RWPE1 (cell line): ENCODE data around the gene RAB3B.

Source experiments
- CTCF ChIA-PET: fragments of 350-600 bp; sonication (Branson Sonifier 250); formaldehyde crosslinking; extraction: SDS; loops from one replicate; lab custom pipeline; 2021; lab: Yijun Ruan, JAX
- POLR2A ChIA-PET: fragments of 400-600 bp; formaldehyde crosslinking; extraction: SDS; loops from one replicate; lab custom pipeline; 2020; ENCODE audit warnings: antibody characterized with exemption; ENCODE audit not compliant: low non-redundant PET; lab: Yijun Ruan, JAX
- DNase-seq: peaks from one replicate; pipeline ENCODE4 v3.0.0; 2012; ENCODE audit warnings: low spot score
- H3K27ac ChIP-seq: fragments of 450-650 bp; 2 replicates; pipeline ENCODE4 v1.5.1; 2017
- CTCF ChIP-seq: fragments of 450-650 bp; conservative IDR thresholded peaks from 2 replicates; pipeline ENCODE4 v1.5.1; 2017; ENCODE audit warnings: low read depth, mild to moderate bottlenecking

RAB3B gene

DNA sequence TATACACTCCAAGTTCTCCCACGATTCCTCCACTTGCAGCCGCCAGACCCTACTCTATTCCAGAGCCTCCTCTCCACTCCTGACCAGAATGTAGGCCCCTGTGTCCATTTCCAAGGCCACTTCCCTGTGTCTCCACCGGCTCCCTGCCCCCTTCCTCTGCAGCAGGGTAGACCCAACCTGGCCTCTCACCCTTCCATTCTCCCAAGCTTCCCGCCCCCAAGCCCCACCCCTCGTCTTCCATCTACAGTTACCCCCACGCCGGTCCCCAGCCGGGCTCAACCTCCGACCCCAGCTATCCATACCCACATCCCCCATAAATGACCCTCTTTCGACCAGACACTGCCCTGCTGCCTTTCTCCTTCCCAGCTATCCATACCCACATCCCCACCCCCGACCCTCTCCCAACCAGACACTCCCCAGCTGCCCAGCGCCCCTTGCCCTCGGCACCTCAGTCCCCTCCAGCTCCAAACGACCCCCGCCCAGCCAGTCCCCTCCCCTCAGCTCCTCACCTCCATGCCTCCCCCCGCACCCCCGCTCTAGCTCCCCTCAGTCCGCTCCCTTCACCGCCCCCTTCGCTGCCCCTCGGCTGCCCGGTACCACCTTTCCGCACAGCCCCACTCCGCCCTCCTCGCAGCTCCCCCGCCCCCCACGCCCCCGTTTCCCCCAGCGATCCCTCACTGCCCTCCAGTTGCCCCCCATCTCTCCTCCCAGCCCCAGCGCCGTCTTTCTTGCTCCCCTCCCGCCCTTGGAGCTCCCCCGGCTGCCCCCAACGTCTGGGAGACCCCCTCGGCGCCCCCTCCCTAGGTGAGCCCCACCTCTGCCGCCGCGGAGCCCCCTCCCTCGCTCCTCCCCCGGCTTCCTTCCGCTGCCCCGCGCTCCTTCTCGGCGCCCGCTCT lies 670 bp downstream of the RAB3B start:
- TF ChIP-seq CTCF, result no peak
- ChIA-PET POLR2A (no interaction called here), CTCF (interaction anchor here (0.7 to 1.1 kb wide), 2 partner anchors 93 to 180 kb away, joined by 3 read pairs; no protein-coding TSS in a partner anchor)
- no peak for DNase-seq
- no peak overlapping the region for H3K27ac ChIP-seq

DNA sequence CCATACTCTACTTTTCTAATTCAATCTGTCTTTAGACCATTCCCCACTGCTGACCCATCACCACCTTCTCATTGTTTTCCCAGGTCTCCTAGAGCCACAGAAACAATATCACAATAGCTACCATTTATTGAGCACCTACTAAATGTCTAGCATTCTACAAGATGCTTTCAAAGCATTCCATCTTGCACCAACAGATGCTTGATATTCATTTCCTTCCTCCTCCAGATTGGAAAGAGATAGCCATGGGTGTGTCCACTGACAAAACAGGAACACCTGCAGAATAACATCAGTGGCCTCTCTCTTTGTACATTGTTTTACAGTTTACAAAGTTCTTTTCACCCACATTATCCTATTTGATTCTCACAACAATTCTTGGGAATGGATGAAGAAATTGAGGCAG lies 2.2 kb downstream of the RAB3B start:
- H3K27ac ChIP-seq, result no peak overlapping the region
- POLR2A ChIA-PET, result no interaction called here
- DNase-seq, result no peak
- CTCF ChIA-PET, result interaction anchor here (0.6 kb wide), 1 partner anchor 21 kb away, joined by 3 read pairs; no protein-coding TSS in a partner anchor
- TF ChIP-seq CTCF, result no peak

DNA sequence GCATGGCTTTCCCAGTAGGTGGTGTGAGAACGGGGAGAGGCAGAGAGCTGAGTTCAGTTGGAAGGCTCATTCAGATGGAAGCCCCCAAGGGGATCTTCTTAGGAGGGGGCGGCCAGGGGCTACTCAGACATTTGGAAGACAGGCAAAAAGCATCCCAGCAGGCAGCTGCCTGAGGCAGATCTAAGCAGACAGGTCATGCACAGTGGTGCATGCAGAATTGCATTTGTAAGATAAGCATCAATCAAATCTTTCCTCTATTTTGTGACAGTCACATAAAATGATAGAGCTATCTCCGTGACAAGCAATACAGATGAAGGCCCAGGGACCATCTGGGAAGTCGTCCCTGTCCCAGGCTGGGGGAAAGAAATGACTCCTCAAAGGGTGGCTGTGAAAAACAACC lies 3.8 kb downstream of the RAB3B start:
- ChIA-PET POLR2A (no interaction called here), CTCF (no interaction called here)
- no peak for TF ChIP-seq CTCF
- no peak overlapping the region for H3K27ac ChIP-seq
- DNase-seq, result no peak

- DNase-seq, result no peak
- TF ChIP-seq CTCF, result no peak
- ChIA-PET POLR2A (no interaction called here), CTCF (no interaction called here)
- H3K27ac ChIP-seq, result no peak overlapping the region
These were observed 8.3 kb downstream of the RAB3B start for GRCh38 chr1:51982161-51982560.

DNA sequence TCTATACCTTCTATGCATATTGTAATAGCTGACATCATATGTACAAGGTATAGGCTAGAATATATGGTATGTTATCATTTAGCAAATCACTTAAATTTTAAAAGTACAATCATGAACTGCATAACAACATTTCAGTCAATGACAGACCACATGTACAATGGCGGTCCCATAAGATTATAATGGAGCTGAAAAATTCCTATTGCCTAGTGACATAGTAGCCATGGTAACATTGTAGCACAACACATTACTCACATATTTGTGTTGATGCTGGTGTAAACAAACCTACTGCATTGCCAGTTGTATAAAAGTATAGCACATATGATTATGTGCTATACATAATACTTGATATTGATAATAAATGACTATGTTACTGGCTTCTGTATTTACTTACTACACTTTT lies 8.9 kb downstream of the RAB3B start:
- H3K27ac ChIP-seq, result no peak overlapping the region
- ChIA-PET CTCF (no interaction called here), POLR2A (no interaction called here)
- DNase-seq, result no peak
- TF ChIP-seq CTCF, result no peak

GRCh38 chr1:51978099-51978498 lies 12.4 kb downstream of the RAB3B start:
- CTCF ChIA-PET, result no interaction called here
- DNase-seq, result no peak
- no peak overlapping the region for H3K27ac ChIP-seq
- POLR2A ChIA-PET, result no interaction called here
- no peak for TF ChIP-seq CTCF
